CD14-positive monocyte (primary cell): ENCODE data around the gene KIAA0753. TPM values are rescaled to one million over a fixed set of nuclear protein-coding genes. Genes with fewer than 3 reads are reported as not detected.

Source experiments
- DNase-seq, 3 donors: peaks; one replicate each; pipeline ENCODE4 v3.0.0-alpha.2; 2011 to 2022
- H2AFZ ChIP-seq: 2 replicates; pipeline ENCODE4 v1.6.0; 2012; ENCODE audit warnings: mild to moderate bottlenecking, low read depth, low read length, inconsistent platforms; ENCODE audit not compliant: insufficient read depth, poor library complexity, severe bottlenecking
- H3K27ac ChIP-seq, 2 donors: 1 replicate in 1 of 2; 2 replicates in 1 of 2; pipeline ENCODE4 v1.5.1; 2012 to 2013; ENCODE audit warnings: low read length in 2 of 2, control low read depth in 1 of 2, inconsistent platforms in 1 of 2, low read depth in 1 of 2, mild to moderate bottlenecking in 1 of 2
- H3K27me3 ChIP-seq, 2 donors: one replicate each; pipeline versions ENCODE4 v1.6.0 to v1.6.1; 2011 to 2013; ENCODE audit warnings: low read length in 2 of 2; ENCODE audit not compliant: control insufficient read depth in 2 of 2, insufficient read depth in 2 of 2
- H3K36me3 ChIP-seq, 2 donors: replicated peaks in 1 of 2; 1 replicate in 1 of 2; 2 replicates in 1 of 2; pipeline versions ENCODE4 v1.5.1 to v1.6.1; 2012 to 2013; ENCODE audit warnings: low read length in 2 of 2, control low read depth in 1 of 2, inconsistent platforms in 1 of 2, mild to moderate bottlenecking in 1 of 2; ENCODE audit not compliant: insufficient read depth in 2 of 2, control insufficient read depth in 1 of 2
- H3K4me1 ChIP-seq, 2 donors: 1 replicate in 1 of 2; 2 replicates in 1 of 2; pipeline versions ENCODE4 v1.5.1 to v1.6.1; 2012 to 2013; ENCODE audit warnings: low read length in 2 of 2, control low read depth in 1 of 2, inconsistent platforms in 1 of 2, mild to moderate bottlenecking in 1 of 2, moderate library complexity in 1 of 2; ENCODE audit not compliant: insufficient read depth in 2 of 2, control insufficient read depth in 1 of 2
- H3K4me2 ChIP-seq: replicated peaks from 2 replicates; pipeline ENCODE3; 2012; ENCODE audit warnings: low read length, moderate library complexity, mild to moderate bottlenecking; ENCODE audit not compliant: poor library complexity, severe bottlenecking; ENCODE audit errors: extremely low read depth
- H3K4me3 ChIP-seq, 3 experiments: fragments of 200-600 bp in 1 of 3; sonication (generic) in 1 of 3; replicated peaks in 1 of 3; 1 replicate in 2 of 3; 2 replicates in 1 of 3; pipeline ENCODE4 v1.5.1; 2011 to 2013; ENCODE audit warnings: low read length in 3 of 3, mild to moderate bottlenecking in 3 of 3, control low read depth in 2 of 3, low read depth in 2 of 3, inconsistent platforms in 1 of 3, moderate library complexity in 1 of 3
- H3K79me2 ChIP-seq: 2 replicates; pipeline ENCODE4 v1.6.0; 2012; ENCODE audit warnings: mild to moderate bottlenecking, control low read depth, inconsistent platforms, low read length, moderate library complexity; ENCODE audit not compliant: insufficient read depth
- H3K9ac ChIP-seq: 2 replicates; pipeline ENCODE4 v1.6.0; 2017; ENCODE audit warnings: low read length, mild to moderate bottlenecking; ENCODE audit not compliant: insufficient read depth, poor library complexity, severe bottlenecking
- H3K9me3 ChIP-seq, 2 donors: replicated peaks in 1 of 2; 1 replicate in 1 of 2; 2 replicates in 1 of 2; pipeline versions ENCODE4 v1.5.1 to v1.6.1; 2012 to 2013; ENCODE audit warnings: low read length in 2 of 2, control low read depth in 1 of 2; ENCODE audit not compliant: control insufficient read depth in 1 of 2, insufficient read depth in 1 of 2
- H4K20me1 ChIP-seq: 2 replicates; pipeline ENCODE4 v1.6.0; 2012; ENCODE audit warnings: mild to moderate bottlenecking, low read length, control low read depth, moderate library complexity; ENCODE audit not compliant: insufficient read depth
- H3K27ac Mint-ChIP-seq, 7 donors: one replicate each; pipeline ENCODE4 v1.8.0; 2020; ENCODE audit warnings: mild to moderate bottlenecking in 7 of 7, mixed read lengths in 7 of 7, moderate library complexity in 6 of 7, inconsistent platforms in 2 of 7
- H3K27me3 Mint-ChIP-seq, 3 donors: one replicate each; pipeline ENCODE4 v1.8.0; 2021 to 2022; ENCODE audit warnings: low read depth in 3 of 3, mild to moderate bottlenecking in 3 of 3, mixed read lengths in 3 of 3, moderate library complexity in 3 of 3, inconsistent platforms in 1 of 3
- H3K36me3 Mint-ChIP-seq, 2 donors: one replicate each; pipeline ENCODE4 v1.8.0; 2020; ENCODE audit warnings: mixed read lengths in 2 of 2, inconsistent platforms in 1 of 2, mild to moderate bottlenecking in 1 of 2
- H3K4me1 Mint-ChIP-seq: one replicate; pipeline ENCODE4 v1.8.0; 2020; ENCODE audit warnings: mild to moderate bottlenecking, mixed read lengths
- H3K4me3 Mint-ChIP-seq, 2 donors: one replicate each; pipeline ENCODE4 v1.8.0; 2020; ENCODE audit warnings: mild to moderate bottlenecking in 2 of 2, mixed read lengths in 2 of 2, moderate library complexity in 1 of 2
- H3K9me3 Mint-ChIP-seq, 7 donors: one replicate each; pipeline ENCODE4 v1.8.0; 2020 to 2022; ENCODE audit warnings: mixed read lengths in 7 of 7, mild to moderate bottlenecking in 6 of 7, moderate library complexity in 6 of 7, inconsistent platforms in 2 of 7
- CTCF ChIP-seq: fragments of 200-600 bp; IDR thresholded peaks from one replicate; pipeline ENCODE4 v1.8.0; 2022; ENCODE audit warnings: antibody characterized with exemption, mild to moderate bottlenecking
- WGBS: methylation state at CpG from one replicate; pipeline ENCODE4 v1.1.5; 2013; ENCODE audit warnings: missing lambda C conversion rate; ENCODE audit not compliant: insufficient coverage; 5-methylcytosine and 5-hydroxymethylcytosine counted together
- intact Hi-C, 2 donors: fragments of 100-400 bp; cut with micrococcal nuclease; formaldehyde crosslinking; loops; one replicate each; pipeline versions ENCODE4 v1.15.0 to v1.15.1; 2023
- polyA plus RNA-seq, 3 donors: library from polyadenylated mRNA; depleted of rRNA in 1 of 3; unstranded in 2 of 3; stranded (reverse) in 1 of 3; fragments of 300-500 nt in 2 of 3; fragments of >200 nt in 1 of 3; fragmentation: Illumina TruSeq in 2 of 3; gene quantifications; 1 replicate in 2 of 3; 2 replicates in 1 of 3; pipeline ENCODE4 v1.2.3, GENCODE V29; 2012 to 2021

The KIAA0753 gene
- polyA plus RNA-seq, 3 donors = 1.7 to 6.6 (median 3.5) TPM

- Histone ChIP-seq H2AFZ (no peak overlapping the region), H3K79me2 (peaks cover 8% of the 10 kb centered on the region), H3K4me3 (peak overlapping the region in 1 of 3 experiments; percentile 13), H3K36me3 (no peaks in the 10 kb centered on the region), H4K20me1 (peaks cover 4% of the 10 kb centered on the region), H3K27me3 (peaks cover 42 to 61% of the 10 kb centered on the region in 2 donors), H3K4me2 (peak overlapping the region; percentile 19), H3K9me3 (peaks cover 0 to 8% of the 10 kb centered on the region in 2 donors), H3K27ac (no peak overlapping the region), H3K4me1 (peaks cover 49 to 58% of the 10 kb centered on the region in 2 donors), H3K9ac (no peak overlapping the region)
- TF ChIP-seq CTCF = no peak
- no peak overlapping the region for H3K27ac Mint-ChIP-seq
- intact Hi-C loops = loop anchor here in 1 of 2 donors (5.0 kb wide), 1 partner anchor 357 kb away; the partner anchor contains the start of gene RNASEK
- peak overlapping the region in 1 of 2 donors; percentile 71 for H3K4me3 Mint-ChIP-seq
- H3K27me3 Mint-ChIP-seq = peaks cover 61 to 67% (median 62%) of the 10 kb centered on the region in 3 donors
- WGBS = 43% methylated on average over 26 of the region's 46 CpGs
- H3K4me1 Mint-ChIP-seq = peaks cover 59% of the 10 kb centered on the region
- peaks cover 19 to 23% of the 10 kb centered on the region in 2 donors for H3K36me3 Mint-ChIP-seq
- peaks cover 0 to 18% (median 5%) of the 10 kb centered on the region in 7 donors for H3K9me3 Mint-ChIP-seq
- DNase-seq = no peak
Measured at GRCh38 chr17:6654841-6655731, 14.6 kb upstream of the KIAA0753 start.

- Mint-ChIP-seq H3K27ac (peak overlapping the region in 3 of 7 donors; percentile 31 to 66 (median 64)), H3K36me3 (peaks cover 41 to 43% of the 10 kb centered on the region in 2 donors), H3K4me1 (peaks cover 51% of the 10 kb centered on the region), H3K4me3 (peak overlapping the region; percentile 80 to 96), H3K9me3 (peaks cover 0 to 14% (median 3%) of the 10 kb centered on the region in 7 donors), H3K27me3 (peaks cover 41 to 48% (median 44%) of the 10 kb centered on the region in 3 donors)
- Histone ChIP-seq H4K20me1 (peaks cover 23% of the 10 kb centered on the region), H3K27me3 (peaks cover 36 to 46% of the 10 kb centered on the region in 2 donors), H3K79me2 (peaks cover 32% of the 10 kb centered on the region), H3K4me2 (peak overlapping the region; percentile 93), H3K36me3 (peaks cover 0 to 26% of the 10 kb centered on the region in 2 donors), H3K27ac (peak overlapping the region; percentile 91 to 99), H2AFZ (peak overlapping the region; percentile 99), H3K9me3 (no peaks in the 10 kb centered on the region), H3K9ac (peak overlapping the region; percentile 90), H3K4me3 (peak overlapping the region; percentile 47 to 96 (median 75)), H3K4me1 (peaks cover 34 to 46% of the 10 kb centered on the region in 2 donors)
- no peak for TF ChIP-seq CTCF
- WGBS = 3% methylated on average over 47 of the region's 47 CpGs
- intact Hi-C loops = loop anchor here in 1 of 2 donors (5.0 kb wide), 1 partner anchor 360 kb away; the partner anchor contains the start of gene RNASEK
- DNase-seq = peak in 2 of 3 donors; percentile 15 to 24
Measured at GRCh38 chr17:6651919-6652452, 11.5 kb upstream of the KIAA0753 start.
